Choroid plexus epithelial cell (primary cell): ENCODE measurements around the gene TTC9B.
"Not testable (repeated sequence)": the region's sequence is repeated elsewhere in the genome, so short reads cannot be mapped to it uniquely, and the experiment has no call there.

Experiments used
- DNase-seq: peaks from one replicate; pipeline ENCODE4 v3.0.0-alpha.2; 2010; ENCODE audit warnings: low read depth
- H3K4me3 ChIP-seq: 2 replicates; pipeline ENCODE4 v1.5.1; 2011; ENCODE audit warnings: low read depth, mild to moderate bottlenecking, control low read depth, low read length, moderate library complexity
- TF ChIP-seq, protein P1 (sequence below): conservative IDR thresholded peaks from 2 replicates; pipeline ENCODE4 v1.5.1; 2011; ENCODE audit warnings: low read depth, mild to moderate bottlenecking, control low read depth, inconsistent platforms, low read length, moderate library complexity

TTC9B gene

DNA sequence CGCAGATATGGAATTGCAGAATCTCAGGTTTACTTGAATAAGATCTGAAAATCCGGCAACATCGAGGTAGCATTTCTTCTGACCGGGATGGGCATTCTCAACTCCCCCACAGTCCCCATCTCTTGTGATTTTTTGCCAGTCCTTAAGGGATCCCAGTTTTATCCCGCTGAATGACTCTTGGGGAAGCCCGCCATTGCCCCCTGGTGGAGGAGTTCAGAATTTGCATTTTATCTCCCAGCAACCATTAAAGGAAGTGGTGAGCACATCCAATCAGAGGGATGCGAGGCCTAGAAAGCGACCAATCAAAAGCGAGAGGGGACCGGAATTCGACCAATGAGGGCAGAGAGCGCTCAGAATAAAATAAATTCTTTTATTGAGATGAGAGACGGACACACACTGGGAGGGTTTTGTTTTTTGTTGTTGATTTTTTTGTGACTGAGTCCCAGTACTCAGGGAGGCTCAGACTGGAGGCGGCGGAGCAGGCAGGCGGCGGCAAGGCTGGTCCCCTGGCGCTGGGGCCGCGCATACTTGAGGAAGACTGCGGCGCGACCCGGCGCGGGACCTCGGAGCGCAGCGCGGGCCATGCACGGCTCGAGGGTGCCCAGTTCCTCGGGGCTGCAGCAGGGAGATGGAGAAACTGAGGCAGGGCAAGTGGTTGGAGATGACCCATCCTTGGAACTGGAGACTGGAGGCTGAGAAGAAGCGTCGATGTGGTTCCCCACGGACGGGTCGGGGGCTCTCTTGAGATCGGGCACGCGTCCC is 3.9 kb upstream of the TTC9B start:
- DNase-seq, result peak; percentile 97

GRCh38 chr19:40220674-40221073 is 2.5 kb upstream of the TTC9B start:
- H3K4me3 ChIP-seq, result no peak overlapping the region
- TF ChIP-seq, protein P1, sequence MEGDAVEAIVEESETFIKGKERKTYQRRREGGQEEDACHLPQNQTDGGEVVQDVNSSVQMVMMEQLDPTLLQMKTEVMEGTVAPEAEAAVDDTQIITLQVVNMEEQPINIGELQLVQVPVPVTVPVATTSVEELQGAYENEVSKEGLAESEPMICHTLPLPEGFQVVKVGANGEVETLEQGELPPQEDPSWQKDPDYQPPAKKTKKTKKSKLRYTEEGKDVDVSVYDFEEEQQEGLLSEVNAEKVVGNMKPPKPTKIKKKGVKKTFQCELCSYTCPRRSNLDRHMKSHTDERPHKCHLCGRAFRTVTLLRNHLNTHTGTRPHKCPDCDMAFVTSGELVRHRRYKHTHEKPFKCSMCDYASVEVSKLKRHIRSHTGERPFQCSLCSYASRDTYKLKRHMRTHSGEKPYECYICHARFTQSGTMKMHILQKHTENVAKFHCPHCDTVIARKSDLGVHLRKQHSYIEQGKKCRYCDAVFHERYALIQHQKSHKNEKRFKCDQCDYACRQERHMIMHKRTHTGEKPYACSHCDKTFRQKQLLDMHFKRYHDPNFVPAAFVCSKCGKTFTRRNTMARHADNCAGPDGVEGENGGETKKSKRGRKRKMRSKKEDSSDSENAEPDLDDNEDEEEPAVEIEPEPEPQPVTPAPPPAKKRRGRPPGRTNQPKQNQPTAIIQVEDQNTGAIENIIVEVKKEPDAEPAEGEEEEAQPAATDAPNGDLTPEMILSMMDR, result no peak
- no peak for DNase-seq

More for the DNA sequence above, 3.9 kb upstream of the TTC9B start:
- TF ChIP-seq, protein P1, result peak; percentile 93
- H3K4me3 ChIP-seq, result no peak overlapping the region

DNA sequence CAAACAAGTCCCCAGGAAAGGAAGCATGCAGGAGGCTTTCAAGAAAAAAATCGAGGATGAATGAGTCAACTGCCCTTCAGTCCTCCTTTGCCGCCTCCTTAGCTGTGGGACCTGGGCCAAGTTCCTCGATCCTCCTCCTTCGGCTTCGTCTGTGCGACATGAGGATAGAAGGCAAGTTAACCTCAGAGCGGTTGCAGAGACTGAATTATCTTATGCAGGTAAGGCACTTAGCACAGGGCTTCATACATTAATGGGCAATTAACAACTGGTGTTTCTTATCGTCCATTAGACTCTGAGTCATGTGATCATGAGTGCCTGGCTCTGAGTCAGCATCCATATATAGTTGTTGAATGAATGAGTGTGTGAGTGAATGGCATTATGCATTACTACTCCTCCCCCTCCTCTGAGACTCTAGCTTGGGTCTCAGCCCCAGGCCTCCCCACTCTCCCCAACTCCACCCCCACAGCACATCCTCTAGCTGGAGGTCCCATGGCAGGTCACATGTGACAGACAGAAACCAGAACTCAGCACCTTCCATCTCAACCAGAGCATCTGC is 1.6 kb upstream of the TTC9B start:
- TF ChIP-seq, protein P1, result no peak
- peak; percentile 71 for DNase-seq
- no peak overlapping the region for H3K4me3 ChIP-seq

DNA sequence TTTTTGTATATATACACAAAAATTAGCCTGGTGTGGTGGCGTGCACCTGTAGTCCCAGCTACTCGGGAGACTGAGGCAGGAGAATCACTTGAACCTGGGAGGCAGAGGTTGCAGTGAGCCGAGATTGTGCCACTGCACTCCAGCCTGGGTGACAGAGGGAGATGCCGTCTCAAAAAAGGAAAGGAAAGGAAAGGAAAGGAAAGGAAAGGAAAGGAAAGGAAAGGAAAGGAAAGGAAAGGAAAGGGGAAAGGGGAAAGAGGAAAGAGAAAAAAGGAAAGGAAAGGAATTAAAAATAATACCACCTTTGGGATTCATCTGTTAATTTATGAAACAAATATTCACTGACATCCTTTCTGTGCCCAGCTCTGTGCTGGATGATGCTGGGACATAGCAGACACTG is 845 bp upstream of the TTC9B start:
- not testable (repeated sequence) for DNase-seq, H3K4me3 ChIP-seq

DNA sequence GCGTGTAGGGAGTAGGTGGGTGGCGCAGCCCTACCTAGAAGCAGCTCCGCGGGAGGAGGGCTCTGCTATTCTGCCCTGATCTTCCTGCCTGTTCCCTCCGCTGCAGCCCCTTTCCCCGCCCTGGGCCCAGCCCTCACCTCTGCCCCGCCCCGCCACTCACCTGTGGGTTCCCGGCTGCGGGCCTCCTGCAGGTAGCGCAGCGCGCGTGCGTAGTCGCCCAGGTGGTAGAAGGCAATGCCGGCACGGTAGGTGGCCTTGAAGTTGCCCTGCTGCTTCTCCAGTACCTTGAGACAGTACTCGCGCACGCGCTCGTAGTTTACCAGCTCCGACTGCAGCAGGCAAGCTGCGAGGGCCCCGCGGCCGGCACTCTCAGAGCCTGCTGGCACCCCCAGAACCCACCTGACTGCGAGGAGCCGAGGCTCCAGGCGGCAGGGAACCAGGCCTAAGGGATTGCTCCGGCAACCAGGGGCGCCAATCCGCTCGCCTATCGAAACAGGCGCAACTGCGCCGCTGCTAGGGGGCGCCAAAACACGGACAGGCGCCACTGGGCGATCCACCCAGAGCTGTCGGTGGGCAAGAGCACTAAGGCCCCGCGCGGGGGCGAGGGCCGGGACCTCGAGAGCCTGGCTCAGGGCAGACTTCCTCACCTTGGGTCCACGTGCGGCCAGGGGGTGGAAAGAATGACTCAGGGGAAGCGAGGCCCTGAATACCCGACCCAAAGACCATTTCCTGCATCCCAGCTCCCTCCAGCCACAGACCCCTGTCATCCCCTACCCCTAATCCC is 965 bp downstream of the TTC9B start:
- TF ChIP-seq, protein P1, result peak; percentile 36
- no peak overlapping the region for H3K4me3 ChIP-seq
- DNase-seq, result no peak

- TF ChIP-seq, protein P1, result no peak
- DNase-seq, result no peak
- H3K4me3 ChIP-seq, result no peak overlapping the region
Observed at GRCh38 chr19:40216777-40217026, 1.5 kb downstream of the TTC9B start.

GRCh38 chr19:40216013-40216776 is 2.0 kb downstream of the TTC9B start:
- TF ChIP-seq, protein P1, result no peak
- DNase-seq, result no peak
- H3K4me3 ChIP-seq, result no peak overlapping the region
